ENCODE measurements around the gene ONECUT3. TPM values are rescaled to one million over a fixed set of nuclear protein-coding genes. Genes with fewer than 3 reads are reported as not detected.

The ONECUT3 gene
- total RNA-seq, 6 experiments from 2014 or later, result not detected

GRCh38 chr19:1750343-1751021, 2.8 kb upstream of the ONECUT3 start:
- H3K4me3 Mint-ChIP-seq, result no peak overlapping the region; the same call in 1 of the 2 replicates
- TF ChIP-seq, protein P1, sequence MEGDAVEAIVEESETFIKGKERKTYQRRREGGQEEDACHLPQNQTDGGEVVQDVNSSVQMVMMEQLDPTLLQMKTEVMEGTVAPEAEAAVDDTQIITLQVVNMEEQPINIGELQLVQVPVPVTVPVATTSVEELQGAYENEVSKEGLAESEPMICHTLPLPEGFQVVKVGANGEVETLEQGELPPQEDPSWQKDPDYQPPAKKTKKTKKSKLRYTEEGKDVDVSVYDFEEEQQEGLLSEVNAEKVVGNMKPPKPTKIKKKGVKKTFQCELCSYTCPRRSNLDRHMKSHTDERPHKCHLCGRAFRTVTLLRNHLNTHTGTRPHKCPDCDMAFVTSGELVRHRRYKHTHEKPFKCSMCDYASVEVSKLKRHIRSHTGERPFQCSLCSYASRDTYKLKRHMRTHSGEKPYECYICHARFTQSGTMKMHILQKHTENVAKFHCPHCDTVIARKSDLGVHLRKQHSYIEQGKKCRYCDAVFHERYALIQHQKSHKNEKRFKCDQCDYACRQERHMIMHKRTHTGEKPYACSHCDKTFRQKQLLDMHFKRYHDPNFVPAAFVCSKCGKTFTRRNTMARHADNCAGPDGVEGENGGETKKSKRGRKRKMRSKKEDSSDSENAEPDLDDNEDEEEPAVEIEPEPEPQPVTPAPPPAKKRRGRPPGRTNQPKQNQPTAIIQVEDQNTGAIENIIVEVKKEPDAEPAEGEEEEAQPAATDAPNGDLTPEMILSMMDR (IDR thresholded peaks at IDR 0.05), result no peak
- H3K9me3 Mint-ChIP-seq, result no peaks in the 10 kb centered on the region
- no peak for DNase-seq
- H3K27ac Mint-ChIP-seq, result no peak overlapping the region
- no peaks in the 10 kb centered on the region for H3K36me3 Mint-ChIP-seq (ENCODE audit: low read depth)
- peaks cover 20% of the 10 kb centered on the region for H3K4me1 Mint-ChIP-seq (ENCODE audit: low read depth)
- H3K27me3 Mint-ChIP-seq (ENCODE audit: insufficient read depth), result peaks cover 35% of the 10 kb centered on the region

GRCh38 chr19:1751367-1752008, 1.8 kb upstream of the ONECUT3 start:
- TF ChIP-seq, protein P1 (IDR thresholded peaks at IDR 0.05), result no peak
- H3K36me3 Mint-ChIP-seq (ENCODE audit: low read depth), result no peaks in the 10 kb centered on the region
- H3K4me1 Mint-ChIP-seq (ENCODE audit: low read depth), result peaks cover 22% of the 10 kb centered on the region
- no peaks in the 10 kb centered on the region for H3K9me3 Mint-ChIP-seq
- H3K27ac Mint-ChIP-seq, result no peak overlapping the region
- H3K4me3 Mint-ChIP-seq, result no peak overlapping the region
- no peak for DNase-seq
- H3K27me3 Mint-ChIP-seq (ENCODE audit: insufficient read depth), result peaks cover 42% of the 10 kb centered on the region

GRCh38 chr19:1752009-1752756, 1.1 kb upstream of the ONECUT3 start:
- Mint-ChIP-seq H3K36me3 (ENCODE audit: low read depth) (no peaks in the 10 kb centered on the region), H3K4me3 (no peak overlapping the region), H3K27ac (no peak overlapping the region)

DNA sequence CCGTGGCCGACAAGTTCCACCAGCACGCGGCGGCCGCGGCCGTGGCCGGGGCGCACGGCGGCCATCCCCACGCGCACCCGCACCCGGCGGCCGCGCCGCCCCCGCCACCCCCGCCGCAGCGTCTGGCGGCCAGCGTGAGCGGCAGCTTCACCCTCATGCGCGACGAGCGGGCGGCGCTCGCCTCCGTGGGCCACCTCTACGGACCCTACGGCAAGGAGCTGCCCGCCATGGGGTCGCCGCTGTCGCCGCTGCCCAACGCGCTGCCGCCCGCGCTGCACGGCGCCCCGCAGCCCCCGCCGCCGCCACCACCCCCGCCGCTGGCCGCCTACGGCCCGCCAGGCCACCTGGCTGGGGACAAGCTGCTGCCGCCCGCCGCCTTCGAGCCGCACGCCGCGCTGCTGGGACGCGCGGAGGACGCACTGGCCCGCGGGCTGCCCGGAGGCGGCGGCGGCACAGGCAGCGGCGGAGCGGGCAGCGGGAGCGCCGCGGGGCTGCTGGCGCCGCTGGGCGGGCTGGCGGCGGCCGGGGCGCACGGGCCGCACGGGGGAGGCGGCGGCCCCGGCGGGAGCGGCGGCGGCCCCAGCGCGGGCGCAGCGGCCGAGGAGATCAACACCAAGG, 821 bp downstream of the ONECUT3 start:
- H3K27me3 Mint-ChIP-seq (ENCODE audit: insufficient read depth), result peaks cover 58% of the 10 kb centered on the region
- H3K4me3 Mint-ChIP-seq, result no peak overlapping the region
- H3K36me3 Mint-ChIP-seq (ENCODE audit: low read depth), result no peaks in the 10 kb centered on the region
- TF ChIP-seq, protein P1 (IDR thresholded peaks at IDR 0.05), result no peak
- DNase-seq, result no peak
- 0 out of 2 replicates have a peak, but pooled peaks cover 10% of the 10 kb centered on the region for H3K4me1 Mint-ChIP-seq (ENCODE audit: low read depth)
- no peaks in the 10 kb centered on the region for H3K9me3 Mint-ChIP-seq
- no peak overlapping the region for H3K27ac Mint-ChIP-seq

More at GRCh38 chr19:1752009-1752756, 1.1 kb upstream of the ONECUT3 start:
- Mint-ChIP-seq H3K9me3 (no peaks in the 10 kb centered on the region), H3K4me1 (ENCODE audit: low read depth) (peaks cover 16% of the 10 kb centered on the region), H3K27me3 (ENCODE audit: insufficient read depth) (peaks cover 48% of the 10 kb centered on the region)
- TF ChIP-seq, protein P1 (IDR thresholded peaks at IDR 0.05), result no peak
- DNase-seq, result no peak

DNA sequence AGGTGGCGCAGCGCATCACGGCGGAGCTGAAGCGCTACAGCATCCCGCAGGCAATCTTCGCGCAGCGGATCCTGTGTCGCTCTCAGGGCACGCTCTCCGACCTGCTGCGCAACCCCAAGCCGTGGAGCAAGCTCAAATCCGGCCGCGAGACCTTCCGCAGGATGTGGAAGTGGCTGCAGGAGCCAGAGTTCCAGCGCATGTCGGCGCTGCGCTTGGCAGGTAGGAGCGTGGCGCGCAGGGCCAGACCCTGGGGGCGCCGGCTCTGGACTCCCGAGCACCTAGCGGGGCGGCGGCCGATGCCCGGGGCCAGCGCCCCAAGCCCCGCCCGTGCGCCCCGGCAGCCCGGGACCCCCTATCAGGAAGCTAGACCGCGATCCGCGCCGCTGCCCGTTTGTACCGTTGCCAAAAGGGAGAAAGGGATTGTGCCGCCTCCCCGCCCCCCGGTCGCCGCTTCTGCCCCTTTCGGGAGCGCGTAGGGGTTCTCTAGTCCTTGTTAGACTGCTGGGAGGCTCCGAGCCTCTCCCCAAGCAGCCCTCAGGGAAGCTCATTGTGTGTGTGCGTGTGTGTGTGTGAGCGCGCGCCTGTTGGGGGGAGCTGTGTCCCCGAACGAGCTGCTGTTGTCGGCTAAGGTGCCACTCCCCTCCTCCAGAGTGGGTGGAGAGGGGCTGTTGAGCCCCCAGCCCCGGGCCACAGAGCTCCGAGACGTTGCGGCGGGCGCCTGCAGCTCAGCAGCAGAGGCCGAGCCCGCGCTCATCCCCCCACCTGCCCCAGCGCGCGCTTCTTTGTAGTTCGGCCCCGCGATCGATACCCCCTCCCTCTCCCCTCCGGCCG, 1.5 kb downstream of the ONECUT3 start:
- H3K27ac Mint-ChIP-seq, result no peak overlapping the region
- H3K9me3 Mint-ChIP-seq, result no peaks in the 10 kb centered on the region
- TF ChIP-seq, protein P1 (IDR thresholded peaks at IDR 0.05), result no peak
- no peaks in the 10 kb centered on the region for H3K36me3 Mint-ChIP-seq (ENCODE audit: low read depth)
- H3K4me1 Mint-ChIP-seq (ENCODE audit: low read depth), result 0 out of 2 replicates have a peak, but pooled peaks cover 10% of the 10 kb centered on the region
- no peak for DNase-seq
- peaks cover 61% of the 10 kb centered on the region for H3K27me3 Mint-ChIP-seq (ENCODE audit: insufficient read depth)
- no peak overlapping the region for H3K4me3 Mint-ChIP-seq

Data from HFFc6 (cell line).